HG03439 (cell line): ENCODE results near the gene CMTM5.
"Not testable (repeated sequence)": the region's sequence is repeated elsewhere in the genome, so short reads cannot be mapped to it uniquely, and the experiment has no call there.

Experiments
- ATAC-seq: cut with Tn5 transposase; IDR thresholded peaks from one replicate; pipeline ENCODE4 v1.9.1; 2021; ENCODE audit warnings: mild to moderate bottlenecking, moderate library complexity; ENCODE audit not compliant: unreplicated experiment

CMTM5 gene

GRCh38 chr14:23396126-23396525 is 19.3 kb downstream of the CMTM5 start:
- ATAC-seq = no peak

- ATAC-seq = no peak
These were observed 20.0 kb downstream of the CMTM5 start for GRCh38 chr14:23396781-23397407.

- no peak for ATAC-seq
These were observed 21.5 kb downstream of the CMTM5 start for GRCh38 chr14:23398348-23398747.

DNA sequence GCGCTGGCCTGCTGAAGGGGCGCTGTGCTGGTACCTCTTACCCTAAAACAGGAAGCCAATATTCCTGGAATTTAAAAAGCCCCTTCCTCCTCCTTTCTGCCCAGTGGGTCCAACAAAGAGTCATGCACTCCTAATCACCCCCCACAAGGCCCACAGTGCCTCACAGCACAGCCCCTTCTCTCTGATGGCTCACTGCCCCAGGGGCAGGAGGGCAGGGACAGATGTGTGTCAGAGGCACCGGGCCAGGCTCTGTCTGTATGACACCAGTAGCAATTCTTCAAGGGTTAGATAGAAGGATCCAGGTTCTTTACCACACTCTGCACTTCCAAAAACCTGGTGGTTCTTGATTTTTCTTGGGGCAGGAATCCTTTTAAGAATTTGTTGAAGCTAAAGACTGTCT is 22.3 kb downstream of the CMTM5 start:
- no peak for ATAC-seq

- no peak for ATAC-seq
These were observed 22.7 kb downstream of the CMTM5 start for GRCh38 chr14:23399591-23399990.

DNA sequence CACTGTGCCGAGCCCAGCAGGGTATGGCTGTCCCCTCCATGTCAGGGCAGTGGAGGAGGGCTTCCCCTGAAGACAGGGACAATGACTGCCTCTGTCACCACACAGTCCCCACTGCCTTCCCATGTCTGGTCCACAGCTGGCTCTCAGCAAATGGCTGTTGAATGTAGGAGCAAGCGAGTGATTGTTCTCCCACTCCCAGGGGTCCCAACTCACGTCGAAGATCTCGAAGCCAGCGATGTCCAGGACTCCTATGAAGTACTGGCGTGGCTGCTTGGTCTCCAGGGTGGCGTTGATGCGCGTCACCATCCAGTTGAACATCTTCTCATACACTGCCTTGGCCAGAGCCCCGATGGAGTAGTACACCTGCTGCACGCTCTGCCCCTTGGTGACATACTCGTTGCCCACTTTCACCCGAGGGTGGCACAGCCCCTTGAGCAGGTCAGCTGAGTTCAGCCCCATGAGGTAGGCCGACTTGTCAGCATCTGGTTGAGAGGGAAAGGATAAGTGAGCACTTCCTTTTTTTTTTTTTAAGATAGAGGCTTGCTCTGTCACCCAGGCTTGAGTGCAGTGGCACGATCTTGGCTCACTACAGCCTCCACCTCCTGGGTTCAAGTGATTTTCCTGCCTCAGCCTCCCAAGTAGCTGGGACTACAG is 23.8 kb downstream of the CMTM5 start:
- ATAC-seq = not testable (repeated sequence)

DNA sequence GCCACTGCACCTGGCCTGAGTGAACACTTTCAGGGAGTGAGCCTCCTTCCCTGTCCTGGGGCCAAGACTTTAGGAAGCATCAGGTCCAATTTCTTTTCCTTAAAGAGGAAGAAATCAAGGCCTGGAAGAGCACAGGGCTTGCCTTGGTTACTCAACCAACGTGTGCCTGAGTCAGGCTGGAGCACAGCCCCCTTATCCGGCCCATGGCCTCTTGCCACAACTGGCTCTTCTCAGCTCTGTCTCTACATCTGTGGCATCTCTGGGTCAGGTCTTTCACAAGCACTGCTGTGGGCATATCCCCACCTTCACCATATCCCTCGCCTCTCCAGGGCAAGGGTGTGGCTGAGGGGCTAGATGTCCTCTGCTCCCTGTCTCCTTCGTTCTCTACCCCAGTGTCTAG is 24.4 kb downstream of the CMTM5 start:
- ATAC-seq = no peak

- no peak for ATAC-seq
These were observed 25.7 kb downstream of the CMTM5 start for GRCh38 chr14:23402296-23403138.

DNA sequence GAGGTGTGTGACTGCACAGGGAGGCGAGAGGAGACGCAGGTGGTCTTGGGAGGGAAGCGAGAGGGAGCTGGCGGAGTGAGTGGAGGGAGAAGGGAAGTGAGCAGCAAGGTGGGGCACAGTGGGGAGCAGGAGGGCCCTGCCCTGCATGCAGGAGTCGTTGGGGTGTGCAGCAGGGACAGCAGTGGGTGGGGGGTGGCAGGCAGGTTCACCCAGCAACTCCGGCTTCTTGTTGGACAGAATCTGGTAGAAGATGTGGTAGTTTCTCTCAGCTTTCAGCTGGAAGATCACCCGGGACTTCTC is 26.2 kb downstream of the CMTM5 start:
- ATAC-seq = no peak

GRCh38 chr14:23403908-23404307 is 27.1 kb downstream of the CMTM5 start:
- ATAC-seq = no peak

DNA sequence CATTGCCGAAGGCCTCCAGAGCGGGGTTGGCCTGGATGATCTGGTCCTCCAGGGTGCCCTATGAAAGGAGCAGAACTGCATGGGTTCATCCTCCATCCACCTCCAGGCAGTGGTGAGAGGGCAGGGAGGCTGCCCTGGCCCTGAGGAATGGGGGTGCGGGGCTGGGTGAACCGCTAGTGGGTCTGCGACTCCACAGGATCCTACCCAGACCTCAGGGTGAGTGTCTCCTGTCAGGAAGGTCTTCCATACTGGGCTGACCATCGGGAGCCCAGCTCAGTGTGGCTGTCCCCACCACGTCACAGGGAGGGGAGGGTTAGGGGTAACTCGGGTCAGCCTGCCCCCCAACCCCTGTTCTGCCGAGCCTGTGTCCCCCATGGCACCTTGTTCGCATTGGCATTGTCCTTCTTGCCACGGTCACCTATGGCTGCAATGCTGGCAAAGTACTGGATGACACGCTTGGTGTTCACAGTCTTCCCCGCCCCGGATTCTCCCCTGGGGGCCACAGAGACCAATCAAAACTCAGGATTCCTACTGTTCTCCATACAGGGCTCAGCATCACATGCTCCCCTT is 27.6 kb downstream of the CMTM5 start:
- ATAC-seq = no peak

- no peak for ATAC-seq
These were observed 28.2 kb downstream of the CMTM5 start for GRCh38 chr14:23405096-23405495.

GRCh38 chr14:23405516-23406025 is 28.7 kb downstream of the CMTM5 start:
- no peak for ATAC-seq

- ATAC-seq = no peak
These were observed 29.4 kb downstream of the CMTM5 start for GRCh38 chr14:23406244-23406643.

DNA sequence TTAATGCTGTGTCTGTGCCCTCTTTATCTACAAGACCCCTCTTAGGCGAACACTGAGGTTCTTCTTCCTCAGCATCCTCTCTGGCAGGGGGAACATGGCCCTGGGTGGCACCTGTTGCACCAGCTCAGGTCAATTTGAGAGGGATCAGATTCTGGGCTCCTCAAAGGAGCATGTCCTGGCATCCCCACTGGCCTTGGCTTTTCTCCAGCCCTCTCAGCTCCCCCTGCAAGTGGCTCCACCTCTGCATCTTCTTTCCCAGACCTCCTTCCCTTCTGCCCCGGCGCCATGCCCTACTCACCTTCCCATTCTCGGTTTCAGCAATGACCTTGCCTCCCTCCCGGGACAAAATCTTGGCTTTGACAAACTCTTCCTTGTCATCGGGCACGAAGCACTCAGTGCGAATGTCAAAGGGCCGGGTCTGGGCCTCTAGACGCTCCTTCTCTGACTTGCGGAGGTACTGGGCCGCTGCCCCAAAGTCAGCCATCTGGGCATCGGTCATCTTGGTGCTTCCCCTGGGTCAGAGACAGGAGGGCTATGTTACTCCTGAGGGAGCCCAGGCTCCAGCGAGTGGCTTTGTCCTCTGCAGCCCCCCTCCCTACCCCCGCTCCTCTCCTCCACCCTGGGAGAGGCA is 30.0 kb downstream of the CMTM5 start:
- ATAC-seq = no peak

GRCh38 chr14:23407516-23408306 is 30.9 kb downstream of the CMTM5 start, which contains the start of gene MYH6:
TSS of gene MYH6 (minus strand) at chr14:23408273. CDS start at chr14:23407223, 1,050 bp downstream.
- no peak for ATAC-seq

DNA sequence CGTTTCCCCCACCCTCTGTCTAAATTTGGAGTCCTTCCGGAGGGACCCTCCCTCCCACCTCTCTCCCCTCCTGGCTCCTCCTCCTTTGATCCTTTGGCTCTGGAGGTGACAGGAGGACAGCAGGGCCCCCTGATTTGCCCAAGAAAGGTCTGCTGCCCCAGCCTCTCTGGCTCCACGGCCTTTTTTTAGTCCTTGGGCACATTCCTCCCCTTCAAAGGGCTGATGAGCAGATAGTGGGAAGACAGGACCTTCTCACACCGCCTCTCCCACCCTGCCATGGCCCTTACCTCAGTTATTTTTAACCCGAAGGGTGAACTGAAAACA is 31.4 kb downstream of the CMTM5 start:
- ATAC-seq = no peak

DNA sequence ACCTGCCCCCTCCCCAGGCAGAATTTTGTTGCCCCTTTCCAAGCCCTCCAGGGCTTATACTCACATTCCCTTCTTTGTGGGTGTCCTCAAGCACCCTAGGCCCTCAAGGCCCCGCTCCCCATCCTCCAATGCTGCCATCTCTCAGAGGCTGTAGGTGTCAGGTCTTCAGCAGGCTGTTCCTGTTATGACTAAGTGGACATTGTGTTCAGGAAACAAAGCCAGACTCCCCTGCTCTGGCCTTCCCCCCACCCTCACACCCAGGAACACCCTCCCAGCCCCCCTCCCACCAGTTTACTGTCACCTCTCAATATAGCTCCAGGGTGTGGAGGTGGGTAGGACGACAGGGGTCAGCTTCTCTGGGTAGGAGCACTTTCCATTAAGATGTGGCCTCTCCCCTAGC is 32.6 kb downstream of the CMTM5 start:
- no peak for ATAC-seq

DNA sequence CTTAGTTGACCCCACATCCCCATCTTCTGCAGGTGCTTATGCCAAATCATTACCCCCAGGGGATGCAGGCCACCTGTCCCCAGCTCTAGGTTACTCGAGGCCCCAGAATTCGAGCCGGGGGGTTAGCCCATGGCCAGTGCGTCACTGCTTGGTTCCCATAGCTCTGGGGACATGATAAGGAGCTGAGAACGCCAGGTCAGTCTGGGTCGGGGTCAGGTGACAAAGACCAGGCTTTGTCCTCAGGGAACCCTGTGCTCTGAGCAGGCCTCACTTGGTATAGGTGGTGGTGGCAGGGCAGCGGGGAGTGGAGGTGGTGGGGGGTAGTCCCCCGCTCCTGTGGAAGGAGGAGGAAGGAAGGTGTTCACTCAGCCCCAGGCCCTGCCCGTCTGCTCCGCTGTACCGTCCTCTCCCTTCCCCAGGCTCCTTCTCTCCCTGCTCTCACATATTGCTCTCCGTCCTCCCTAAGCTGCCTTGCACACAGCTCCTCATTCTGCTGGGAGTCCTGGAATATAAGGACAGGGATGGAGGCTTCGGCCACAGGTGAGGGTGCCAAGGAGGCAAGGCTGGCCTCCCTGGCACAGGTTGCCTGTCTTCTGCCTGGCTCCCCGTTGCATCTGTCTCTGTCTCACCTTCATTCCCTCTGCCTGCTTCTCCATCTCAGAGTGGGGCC is 33.3 kb downstream of the CMTM5 start:
- no peak for ATAC-seq
